Neural cell (in vitro differentiated cells): ENCODE results near the gene S100PBP. TPM values are rescaled to one million over a fixed set of nuclear protein-coding genes. Genes with fewer than 3 reads are reported as not detected.

Experiments used
- H2AFZ ChIP-seq: fragments of 200-600, 300-800 bp; sonication (generic), shearing (Covaris generic); 2 replicates; pipeline ENCODE4 v1.6.0; 2014; ENCODE audit warnings: low read depth, mild to moderate bottlenecking, antibody characterized with exemption, low read length, moderate library complexity
- H3F3A ChIP-seq: fragments of 200-600 bp; shearing (Covaris generic); 2 replicates; pipeline ENCODE4 v1.6.1; 2016; ENCODE audit warnings: mild to moderate bottlenecking, moderate library complexity, mixed read lengths, antibody characterized with exemption, low read length; ENCODE audit not compliant: insufficient read depth, poor library complexity, severe bottlenecking
- H3K27ac ChIP-seq: fragments of 200-600, 300-800 bp; sonication (generic), shearing (Covaris generic); 2 replicates; pipeline ENCODE4 v1.5.1; 2014; ENCODE audit warnings: mild to moderate bottlenecking, low read length, moderate library complexity
- H3K27me3 ChIP-seq: fragments of 300-800, 200-600 bp; sonication (generic), shearing (Covaris generic); 2 replicates; pipeline ENCODE4 v1.6.0; 2014; ENCODE audit warnings: mild to moderate bottlenecking, low read depth, low read length, moderate library complexity; ENCODE audit not compliant: insufficient read depth
- H3K36me3 ChIP-seq: fragments of 300-800, 200-600 bp; sonication (generic), shearing (Covaris generic); 2 replicates; pipeline ENCODE4 v1.5.1; 2014; ENCODE audit warnings: mild to moderate bottlenecking, antibody characterized with exemption, low read length, moderate library complexity; ENCODE audit not compliant: insufficient read depth
- H3K4me2 ChIP-seq: fragments of 300-800, 200-600 bp; sonication (generic), shearing (Covaris generic); 2 replicates; pipeline ENCODE4 v1.6.0; 2014; ENCODE audit warnings: mild to moderate bottlenecking, low read length
- H3K4me3 ChIP-seq: fragments of 300-800, 200-600 bp; sonication (generic), shearing (Covaris generic); 2 replicates; pipeline ENCODE4 v1.5.1; 2014; ENCODE audit warnings: mild to moderate bottlenecking, low read length, moderate library complexity
- H3K79me2 ChIP-seq: fragments of 200-600 bp; shearing (Covaris generic); replicated peaks from 2 replicates; pipeline ENCODE4 v1.6.0; 2014; ENCODE audit warnings: mild to moderate bottlenecking, low read length, moderate library complexity; ENCODE audit not compliant: insufficient read depth
- H3K9ac ChIP-seq: fragments of 300-800, 200-600 bp; sonication (generic), shearing (Covaris generic); 2 replicates; pipeline ENCODE4 v1.6.1; 2016; ENCODE audit warnings: mild to moderate bottlenecking, low read length, mixed read lengths
- H3K9me2 ChIP-seq: fragments of 200-600 bp; shearing (Covaris generic); 2 replicates; pipeline ENCODE4 v1.6.1; 2016; ENCODE audit warnings: mild to moderate bottlenecking, low read length, mixed read lengths; ENCODE audit not compliant: insufficient read depth
- H3K9me3 ChIP-seq: fragments of 200-600, 300-800 bp; sonication (generic), shearing (Covaris generic); 2 replicates; pipeline ENCODE4 v1.6.1; 2016; ENCODE audit warnings: mild to moderate bottlenecking, mixed run types, low read length, moderate library complexity, mixed read lengths
- H4K20me1 ChIP-seq: fragments of 200-600 bp; shearing (Covaris generic); 2 replicates; pipeline ENCODE4 v1.6.1; 2016; ENCODE audit warnings: mild to moderate bottlenecking, mixed run types; ENCODE audit not compliant: insufficient read depth
- CTCF ChIP-seq: fragments of 450-650 bp; IDR thresholded peaks from 2 replicates; pipeline ENCODE4 v1.5.1; 2014; ENCODE audit warnings: antibody characterized with exemption, mild to moderate bottlenecking, moderate library complexity; ENCODE audit not compliant: poor library complexity, severe bottlenecking
- EP300 ChIP-seq: fragments of 450-650 bp; conservative IDR thresholded peaks from 2 replicates; pipeline ENCODE4 v1.6.1; 2014; ENCODE audit warnings: antibody characterized with exemption, mild to moderate bottlenecking, moderate library complexity; ENCODE audit not compliant: poor library complexity, severe bottlenecking
- EZH2 ChIP-seq: fragments of 200-600, 300-800 bp; shearing (Covaris generic), sonication (generic); IDR thresholded peaks from 2 replicates; pipeline ENCODE4 v1.6.1; 2014; ENCODE audit warnings: antibody characterized with exemption, low read length, borderline replicate concordance, mild to moderate bottlenecking; ENCODE audit not compliant: insufficient read depth, poor library complexity, severe bottlenecking
- MXI1 ChIP-seq: fragments of 450-650 bp; conservative IDR thresholded peaks from 2 replicates; pipeline ENCODE4 v1.6.1; 2014; ENCODE audit warnings: antibody characterized with exemption, mild to moderate bottlenecking; ENCODE audit not compliant: poor library complexity, severe bottlenecking
- POLR2AphosphoS5 ChIP-seq: IDR thresholded peaks from 2 replicates; pipeline ENCODE4 v1.6.1; 2012
- RAD21 ChIP-seq: fragments of 450-650 bp; conservative IDR thresholded peaks from 2 replicates; pipeline ENCODE4 v1.6.1; 2014; ENCODE audit warnings: antibody characterized with exemption, mild to moderate bottlenecking, moderate library complexity
- REST ChIP-seq: IDR thresholded peaks from 2 replicates; pipeline ENCODE4 v1.6.1; 2012; ENCODE audit warnings: borderline replicate concordance
- SMC3 ChIP-seq: fragments of 450-650 bp; conservative IDR thresholded peaks from 2 replicates; pipeline ENCODE4 v1.6.1; 2014; ENCODE audit warnings: antibody characterized with exemption, mild to moderate bottlenecking, moderate library complexity; ENCODE audit not compliant: poor library complexity
- TAF1 ChIP-seq: IDR thresholded peaks from 2 replicates; pipeline ENCODE4 v1.6.1; 2012; ENCODE audit warnings: low read depth
- polyA plus RNA-seq: library from polyadenylated mRNA; depleted of rRNA; stranded (reverse); fragments of >200 nt; gene quantifications from 2 replicates; pipeline ENCODE4 v1.2.3, GENCODE V29; 2014

S100PBP gene
- polyA plus RNA-seq, 1 donor from 2014 or later: 77.0 TPM

- Histone ChIP-seq H3K27me3 (peaks cover 39% of the 10 kb centered on the region), H2AFZ (no peak overlapping the region), H3K9me2 (no peaks in the 10 kb centered on the region), H3K9ac (no peak overlapping the region), H3K4me2 (no peak overlapping the region), H3K79me2 (no peaks in the 10 kb centered on the region), H3K9me3 (no peaks in the 10 kb centered on the region), H3K36me3 (no peaks in the 10 kb centered on the region), H3K4me3 (no peak overlapping the region), H3K27ac (no peak overlapping the region), H4K20me1 (no peaks in the 10 kb centered on the region), H3F3A (no peaks in the 10 kb centered on the region)
- no peak for TF ChIP-seq SMC3
- no peak for TF ChIP-seq EZH2
- TF ChIP-seq TAF1: no peak
- TF ChIP-seq MXI1: no peak
- no peak for TF ChIP-seq POLR2AphosphoS5
- no peak for TF ChIP-seq EP300
- no peak for TF ChIP-seq CTCF
These were observed 80.6 kb downstream of the S100PBP start for GRCh38 chr1:32898056-32898455.

GRCh38 chr1:32898958-32899357 lies 81.5 kb downstream of the S100PBP start:
- Histone ChIP-seq H3K36me3 (no peaks in the 10 kb centered on the region), H2AFZ (no peak overlapping the region), H3K9me2 (no peaks in the 10 kb centered on the region), H3K9me3 (no peaks in the 10 kb centered on the region), H3K4me2 (no peak overlapping the region), H3K4me3 (no peak overlapping the region), H4K20me1 (no peaks in the 10 kb centered on the region), H3F3A (no peaks in the 10 kb centered on the region), H3K27ac (no peak overlapping the region), H3K79me2 (no peaks in the 10 kb centered on the region), H3K27me3 (peaks cover 36% of the 10 kb centered on the region), H3K9ac (no peak overlapping the region)
- no peak for TF ChIP-seq EZH2
- no peak for TF ChIP-seq SMC3

GRCh38 chr1:32899586-32900296 lies 82.3 kb downstream of the S100PBP start:
- no peak overlapping the region for H2AFZ ChIP-seq
- H3K79me2 ChIP-seq: no peaks in the 10 kb centered on the region
- no peaks in the 10 kb centered on the region for H3K9me3 ChIP-seq
- H3K4me2 ChIP-seq: no peak overlapping the region
- H3K4me3 ChIP-seq: no peak overlapping the region
- no peak overlapping the region for H3K9ac ChIP-seq
- H4K20me1 ChIP-seq: no peaks in the 10 kb centered on the region
- H3K27ac ChIP-seq: no peak overlapping the region
- TF ChIP-seq SMC3 (no peak), MXI1 (no peak), RAD21 (no peak), CTCF (no peak), EP300 (no peak), REST (no peak), EZH2 (no peak), TAF1 (no peak), POLR2AphosphoS5 (no peak)
- peaks cover 36% of the 10 kb centered on the region for H3K27me3 ChIP-seq
- no peaks in the 10 kb centered on the region for H3K36me3 ChIP-seq
- H3K9me2 ChIP-seq: no peaks in the 10 kb centered on the region
- H3F3A ChIP-seq: no peaks in the 10 kb centered on the region
